Stimulated activated naive CD8-positive, alpha-beta T cell treated with anti-CD3 and anti-CD28 coated beads, Interleukin-15, Interleukin-2, amounts not matched to agents 100 ng/mL and 50 ng/mL, for 24 hours (primary cell): ENCODE measurements around the gene FLT3LG.
A peak's percentile ranks its signal among the peaks of the same experiment; 100 is the strongest.
"Not testable (repeated sequence)": the region's sequence is repeated elsewhere in the genome, so short reads cannot be mapped to it uniquely, and the experiment has no call there.

Source experiments
- H3K27ac Mint-ChIP-seq: one replicate; pipeline ENCODE4 v1.8.0; 2021; ENCODE audit warnings: mild to moderate bottlenecking, mixed read lengths
- H3K27me3 Mint-ChIP-seq: one replicate; pipeline ENCODE4 v1.8.0; 2021; ENCODE audit warnings: mixed read lengths
- H3K36me3 Mint-ChIP-seq: one replicate; pipeline ENCODE4 v1.8.0; 2021; ENCODE audit warnings: low read depth, mixed read lengths
- H3K4me1 Mint-ChIP-seq: one replicate; pipeline ENCODE4 v1.8.0; 2021; ENCODE audit warnings: low read depth, mixed read lengths
- H3K4me3 Mint-ChIP-seq: one replicate; pipeline ENCODE4 v1.8.0; 2021; ENCODE audit warnings: mild to moderate bottlenecking, mixed read lengths
- H3K9me3 Mint-ChIP-seq: one replicate; pipeline ENCODE4 v1.8.0; 2021; ENCODE audit warnings: mixed read lengths

FLT3LG gene

GRCh38 chr19:49435670-49436069, 38.3 kb upstream of the FLT3LG start:
- H3K27ac Mint-ChIP-seq = no peak overlapping the region
- peaks cover 2% of the 10 kb centered on the region for H3K36me3 Mint-ChIP-seq
- peak overlapping the region; percentile 8 for H3K4me3 Mint-ChIP-seq
- no peaks in the 10 kb centered on the region for H3K9me3 Mint-ChIP-seq
- H3K27me3 Mint-ChIP-seq = peaks cover 91% of the 10 kb centered on the region
- H3K4me1 Mint-ChIP-seq = peaks cover 31% of the 10 kb centered on the region

DNA sequence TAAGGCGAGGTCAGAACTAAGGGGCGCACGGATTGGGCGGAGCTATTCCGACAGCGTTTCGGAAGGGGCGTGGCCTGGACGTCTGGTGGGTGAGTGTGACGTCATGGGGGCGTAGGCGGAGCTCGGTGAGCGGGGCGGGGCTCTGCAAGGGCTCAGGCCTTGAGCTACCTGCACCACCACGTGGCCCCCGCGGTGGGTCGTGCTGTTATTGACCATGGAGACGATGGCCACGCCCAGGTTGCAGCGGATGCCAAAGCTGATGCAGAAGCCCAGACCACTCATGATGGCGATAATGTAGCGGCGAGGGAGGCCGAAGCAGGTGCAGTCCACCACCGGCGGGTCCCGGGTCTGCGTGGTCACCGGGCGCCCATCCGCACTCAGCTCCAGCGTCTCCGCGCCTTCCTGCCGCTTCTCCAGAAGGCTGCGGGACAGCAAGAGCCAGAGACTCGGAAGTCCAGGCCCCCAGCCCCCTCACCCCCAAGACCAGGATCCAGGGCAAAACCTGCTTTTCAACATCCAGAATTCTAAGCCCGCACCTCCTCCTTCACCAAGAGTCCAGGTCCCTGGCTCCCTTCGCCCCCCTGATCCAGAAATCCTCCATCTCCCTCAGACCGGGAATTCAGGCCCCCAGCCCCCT, 37.5 kb upstream of the FLT3LG start:
- H3K4me3 Mint-ChIP-seq = no peak overlapping the region
- peaks cover 5% of the 10 kb centered on the region for H3K36me3 Mint-ChIP-seq
- no peak overlapping the region for H3K27ac Mint-ChIP-seq
- H3K4me1 Mint-ChIP-seq = peaks cover 35% of the 10 kb centered on the region
- no peaks in the 10 kb centered on the region for H3K9me3 Mint-ChIP-seq
- H3K27me3 Mint-ChIP-seq = peaks cover 91% of the 10 kb centered on the region

DNA sequence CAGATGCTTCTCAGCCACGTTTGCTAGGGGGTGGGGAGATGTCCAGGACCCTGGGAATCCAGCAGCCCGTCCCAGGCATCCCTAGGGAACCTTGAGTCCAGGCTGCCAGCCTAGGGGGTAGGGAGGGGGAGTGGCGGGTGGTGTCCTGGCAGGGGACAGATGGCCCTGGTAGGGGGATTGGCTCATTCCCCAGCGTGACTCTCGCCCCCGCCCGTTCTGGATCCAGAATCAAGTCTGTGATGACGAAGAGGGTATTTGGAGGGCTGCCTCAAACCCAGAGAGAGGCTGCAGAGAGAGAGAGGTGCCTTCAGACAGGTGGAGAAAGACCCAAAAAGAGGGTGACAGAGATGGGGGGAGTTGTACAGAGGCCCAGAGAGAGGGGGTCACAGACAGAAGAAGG, 36.8 kb upstream of the FLT3LG start:
- Mint-ChIP-seq H3K27me3 (peaks cover 91% of the 10 kb centered on the region), H3K4me3 (no peak overlapping the region), H3K27ac (no peak overlapping the region), H3K4me1 (peaks cover 39% of the 10 kb centered on the region), H3K36me3 (peaks cover 5% of the 10 kb centered on the region), H3K9me3 (no peaks in the 10 kb centered on the region)

GRCh38 chr19:49438261-49438660, 35.8 kb upstream of the FLT3LG start:
- no peak overlapping the region for H3K4me3 Mint-ChIP-seq
- peaks cover 42% of the 10 kb centered on the region for H3K4me1 Mint-ChIP-seq
- no peaks in the 10 kb centered on the region for H3K9me3 Mint-ChIP-seq
- peaks cover 5% of the 10 kb centered on the region for H3K36me3 Mint-ChIP-seq
- no peak overlapping the region for H3K27ac Mint-ChIP-seq
- peaks cover 87% of the 10 kb centered on the region for H3K27me3 Mint-ChIP-seq

DNA sequence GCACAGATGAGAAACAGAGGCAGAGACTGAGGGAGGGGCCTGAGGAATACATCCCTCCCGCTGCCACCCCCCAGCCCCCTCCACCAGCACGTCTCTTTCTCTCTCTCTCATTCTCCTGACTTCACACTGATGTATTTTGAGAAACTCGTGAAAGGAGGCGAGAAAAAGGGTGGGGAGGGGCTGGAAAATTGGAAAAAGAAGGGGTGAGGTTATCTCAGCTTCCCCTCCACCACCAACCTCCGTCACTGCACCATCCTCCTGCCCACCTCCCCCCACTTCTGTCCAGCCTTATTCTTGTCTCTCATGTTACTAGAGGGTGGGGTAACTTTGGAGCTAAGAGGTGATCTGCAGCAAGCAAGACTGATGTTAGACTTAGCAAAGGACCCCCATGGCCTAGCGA, 34.2 kb upstream of the FLT3LG start:
- H3K36me3 Mint-ChIP-seq = peaks cover 5% of the 10 kb centered on the region
- peaks cover 74% of the 10 kb centered on the region for H3K27me3 Mint-ChIP-seq
- peaks cover 45% of the 10 kb centered on the region for H3K4me1 Mint-ChIP-seq
- H3K9me3 Mint-ChIP-seq = no peaks in the 10 kb centered on the region
- H3K4me3 Mint-ChIP-seq = no peak overlapping the region
- no peak overlapping the region for H3K27ac Mint-ChIP-seq

DNA sequence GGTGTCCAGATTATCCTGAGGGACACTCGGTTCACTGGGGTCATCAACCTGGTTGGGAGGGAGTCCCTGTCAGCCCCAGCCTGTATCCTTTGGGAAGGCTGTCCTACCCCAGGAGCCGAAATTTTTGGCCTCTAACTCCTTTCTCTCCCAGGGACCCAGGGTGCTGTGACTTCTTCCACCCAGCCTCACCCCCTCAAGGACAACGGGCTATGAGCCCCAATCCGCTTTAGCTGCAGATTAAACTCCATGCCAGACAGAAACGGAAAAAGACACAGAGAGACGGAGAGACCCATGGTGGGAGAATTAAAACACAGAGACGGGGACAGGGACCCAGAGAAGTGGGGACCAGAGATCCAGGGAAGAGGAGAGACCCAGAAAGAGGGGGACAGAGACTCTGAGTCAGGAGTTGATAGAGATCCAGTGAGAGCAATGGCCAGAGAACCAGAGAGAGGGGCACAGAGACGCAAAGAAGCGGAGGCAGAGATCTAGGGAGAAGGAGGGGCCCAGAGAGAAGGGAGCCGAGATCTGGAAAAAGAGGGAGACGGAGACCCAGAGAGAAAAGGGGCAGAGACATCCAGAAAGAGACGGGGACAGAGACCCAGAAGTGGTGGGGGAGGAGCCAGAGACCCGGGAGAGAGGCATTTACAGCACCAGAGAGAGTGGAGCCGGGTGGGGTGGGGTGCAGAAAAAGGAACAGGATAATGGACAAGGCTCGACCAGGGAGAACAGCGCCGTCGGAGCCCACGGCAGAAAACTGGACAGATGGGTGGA, 33.4 kb upstream of the FLT3LG start:
- H3K27ac Mint-ChIP-seq = peak overlapping the region; percentile 34
- H3K4me1 Mint-ChIP-seq = peaks cover 44% of the 10 kb centered on the region
- H3K27me3 Mint-ChIP-seq = peaks cover 66% of the 10 kb centered on the region
- no peaks in the 10 kb centered on the region for H3K9me3 Mint-ChIP-seq
- H3K4me3 Mint-ChIP-seq = peak overlapping the region; percentile 57
- peaks cover 5% of the 10 kb centered on the region for H3K36me3 Mint-ChIP-seq

DNA sequence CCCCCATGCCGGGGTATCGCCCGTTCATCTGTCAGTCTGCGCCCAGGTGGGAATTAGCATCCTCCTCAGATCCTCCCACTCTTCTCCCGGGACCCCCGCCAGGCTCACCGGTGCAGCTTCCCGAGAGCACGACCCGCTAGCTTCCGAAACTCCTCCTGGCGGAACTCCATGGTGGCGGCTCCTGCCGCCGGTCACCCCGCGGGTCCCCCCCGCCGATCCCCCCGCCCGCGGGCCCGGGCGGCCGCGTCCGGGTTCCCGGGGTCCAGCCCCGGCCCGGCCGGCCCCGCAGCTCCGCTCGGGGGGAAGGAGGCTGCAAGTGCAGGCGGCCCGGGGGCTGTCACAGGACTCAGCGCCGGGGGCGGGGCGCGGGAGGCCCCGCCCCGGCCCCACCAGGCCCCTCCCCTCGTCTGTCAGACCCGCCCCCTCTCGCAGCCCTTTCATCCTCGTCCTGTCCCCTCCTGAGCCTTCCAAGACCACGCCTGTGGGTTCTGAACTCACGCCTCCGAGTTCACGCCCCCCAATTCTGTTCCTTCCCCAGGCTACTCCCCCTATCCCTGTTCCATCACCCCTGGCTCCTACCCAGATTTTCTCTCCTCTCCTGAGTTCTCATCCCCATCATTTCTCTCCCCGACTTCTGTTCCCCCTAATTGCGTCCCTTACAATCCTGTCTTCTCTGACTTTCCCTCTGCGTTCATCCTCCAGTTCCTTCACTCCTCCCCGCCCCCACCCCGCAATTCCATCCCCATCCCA, 32.6 kb upstream of the FLT3LG start, which contains the start of gene SLC17A7:
TSS of gene SLC17A7 (minus strand) at position 318 of the 750 bp plus-strand sequence. CDS start at position 170, 148 bp downstream.
- peaks cover 38% of the 10 kb centered on the region for H3K4me1 Mint-ChIP-seq
- peaks cover 59% of the 10 kb centered on the region for H3K27me3 Mint-ChIP-seq
- peak within 1 kb of the TSS; percentile 34 for H3K27ac Mint-ChIP-seq
- H3K4me3 Mint-ChIP-seq = peak within 1 kb of the TSS; percentile 76
- H3K9me3 Mint-ChIP-seq = no peaks in the 10 kb centered on the region
- H3K36me3 Mint-ChIP-seq = peaks cover 5% of the 10 kb centered on the region

GRCh38 chr19:49441960-49442350, 32.1 kb upstream of the FLT3LG start:
- Mint-ChIP-seq H3K4me3 (peak overlapping the region; percentile 76), H3K9me3 (no peaks in the 10 kb centered on the region), H3K27ac (no peak overlapping the region), H3K36me3 (peaks cover 11% of the 10 kb centered on the region), H3K4me1 (peaks cover 32% of the 10 kb centered on the region), H3K27me3 (peaks cover 55% of the 10 kb centered on the region)

DNA sequence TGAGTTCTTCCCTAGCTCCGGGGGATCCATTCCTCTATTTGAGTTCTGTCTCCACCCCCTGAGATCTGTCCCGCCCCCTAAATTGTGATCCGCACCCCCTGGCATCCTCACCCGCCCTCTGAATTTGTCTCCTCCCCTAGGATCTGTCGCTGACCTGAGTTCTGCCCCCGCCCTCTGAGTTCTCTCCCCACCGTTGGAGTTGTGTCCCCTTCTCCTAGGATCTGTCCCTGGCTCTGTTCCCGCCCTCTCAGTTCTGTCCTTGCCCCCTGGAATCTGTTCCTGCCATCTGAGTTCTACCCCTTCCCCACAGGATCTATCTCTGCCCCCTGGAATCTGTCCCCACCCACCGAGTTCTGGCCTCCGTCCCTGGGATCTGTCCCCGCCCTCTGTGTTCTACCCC, 31.7 kb upstream of the FLT3LG start:
- Mint-ChIP-seq H3K4me1 (peaks cover 31% of the 10 kb centered on the region), H3K27ac (no peak overlapping the region), H3K4me3 (peak overlapping the region; percentile 76), H3K27me3 (peaks cover 51% of the 10 kb centered on the region), H3K9me3 (no peaks in the 10 kb centered on the region), H3K36me3 (peaks cover 12% of the 10 kb centered on the region)

DNA sequence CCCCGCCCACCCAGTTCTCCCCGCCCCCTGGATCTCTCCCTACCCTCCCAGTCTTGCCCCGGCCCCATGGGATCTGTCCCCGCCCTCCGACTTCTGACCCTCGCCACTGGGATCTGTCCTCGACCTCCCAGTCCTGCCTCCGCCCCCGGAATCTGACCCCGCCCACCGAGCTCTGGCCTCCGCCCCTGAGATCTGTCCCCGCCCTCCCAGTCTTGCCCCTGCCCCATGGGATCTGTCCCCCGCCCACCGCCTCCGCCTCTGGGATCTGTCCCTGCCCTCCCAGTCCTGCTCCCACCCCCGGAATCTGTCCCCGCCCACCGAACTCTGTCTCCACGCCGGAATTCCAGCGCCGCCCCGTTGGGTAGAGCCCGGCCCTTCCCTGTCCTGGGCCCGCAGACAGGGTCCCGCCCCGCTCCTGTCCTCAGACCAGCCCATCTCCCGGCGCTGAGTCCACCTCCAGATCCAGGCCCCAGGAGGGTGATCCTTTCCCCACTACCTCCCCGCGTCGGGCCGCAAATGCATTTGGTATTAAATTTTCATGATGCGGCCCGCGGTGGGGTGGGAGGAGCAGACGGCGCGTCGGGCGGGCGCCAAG, 31.1 kb upstream of the FLT3LG start:
- Mint-ChIP-seq H3K27me3 (peaks cover 46% of the 10 kb centered on the region), H3K4me3 (peak overlapping the region; percentile 76), H3K9me3 (no peaks in the 10 kb centered on the region), H3K36me3 (peaks cover 12% of the 10 kb centered on the region), H3K4me1 (peaks cover 31% of the 10 kb centered on the region), H3K27ac (peak overlapping the region; percentile 88)

- no peaks in the 10 kb centered on the region for H3K9me3 Mint-ChIP-seq
- peaks cover 36% of the 10 kb centered on the region for H3K4me1 Mint-ChIP-seq
- H3K4me3 Mint-ChIP-seq = peak overlapping the region; percentile 76
- H3K36me3 Mint-ChIP-seq = peaks cover 18% of the 10 kb centered on the region
- H3K27me3 Mint-ChIP-seq = peaks cover 39% of the 10 kb centered on the region
- H3K27ac Mint-ChIP-seq = peak overlapping the region; percentile 88
These were observed 30.5 kb upstream of the FLT3LG start for GRCh38 chr19:49443366-49444099.

- H3K9me3 Mint-ChIP-seq = not testable (repeated sequence)
- H3K27ac Mint-ChIP-seq = peak overlapping the region; percentile 74
- H3K4me3 Mint-ChIP-seq = peak overlapping the region; percentile 76
- H3K36me3 Mint-ChIP-seq = peaks cover 24% of the 10 kb centered on the region
- H3K4me1 Mint-ChIP-seq = peaks cover 38% of the 10 kb centered on the region
- H3K27me3 Mint-ChIP-seq = peaks cover 33% of the 10 kb centered on the region
These were observed 29.8 kb upstream of the FLT3LG start for GRCh38 chr19:49444100-49444700.

DNA sequence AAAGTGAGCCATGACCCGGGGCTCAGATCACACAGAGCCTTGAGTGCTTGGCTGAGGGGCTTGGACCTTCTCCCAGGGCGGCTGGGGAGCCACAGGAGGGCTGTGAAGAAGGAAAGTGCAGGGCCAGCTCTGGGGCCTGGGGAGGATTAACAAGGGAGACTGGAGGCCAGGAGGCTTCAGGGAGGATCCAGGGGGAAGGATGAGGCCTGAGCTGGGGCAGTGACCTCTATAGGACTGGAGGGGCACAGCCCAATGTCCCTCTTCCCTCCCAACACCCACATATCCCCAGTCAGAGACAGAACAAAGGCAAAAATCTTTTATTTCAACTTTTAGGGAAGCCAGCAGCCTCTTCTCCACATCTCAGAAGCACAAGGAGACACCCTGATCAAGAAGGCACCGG, 28.0 kb upstream of the FLT3LG start:
- peaks cover 33% of the 10 kb centered on the region for H3K36me3 Mint-ChIP-seq
- H3K4me3 Mint-ChIP-seq = no peak overlapping the region
- H3K9me3 Mint-ChIP-seq = no peaks in the 10 kb centered on the region
- H3K4me1 Mint-ChIP-seq = peaks cover 42% of the 10 kb centered on the region
- H3K27me3 Mint-ChIP-seq = peaks cover 15% of the 10 kb centered on the region
- no peak overlapping the region for H3K27ac Mint-ChIP-seq
